ENCODE results near the gene MAPK4. TPM values are rescaled to one million over a fixed set of nuclear protein-coding genes. Genes with fewer than 3 reads are reported as not detected.

Gene MAPK4
- total and polyA plus RNA-seq, 2 of the 4 experiments (the other 2 are of a cell fraction), result not detected

DNA sequence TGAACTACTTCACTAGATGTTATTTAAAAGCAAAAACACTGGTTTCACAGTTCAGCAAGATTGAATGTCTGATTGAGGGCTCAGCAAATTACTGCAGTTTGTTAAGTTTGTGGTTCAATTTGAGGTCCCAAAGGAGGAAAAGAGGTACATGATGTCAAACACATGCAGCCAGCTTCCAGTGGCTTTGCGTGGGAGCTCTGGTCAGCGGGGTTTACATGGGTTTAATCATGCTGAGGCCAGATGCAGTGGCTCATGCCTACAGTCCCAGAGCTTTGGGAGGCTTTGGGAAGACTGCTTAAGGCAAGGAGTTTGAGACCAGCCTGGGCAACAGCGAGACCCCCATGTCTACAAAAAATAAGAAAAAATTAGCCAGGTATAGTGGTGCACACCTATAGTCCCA lies 111.5 kb downstream of the MAPK4 start:
- Histone ChIP-seq H3K4me1 (ENCODE audit: control insufficient read depth, insufficient read depth, low read length) (no peaks in the 10 kb centered on the region), H3K23ac (ENCODE audit: low read depth, low read length) (no peak overlapping the region), H3K36me3 (ENCODE audit: control insufficient read depth, insufficient read depth, low read length) (no peaks in the 10 kb centered on the region), H2BK120ac (ENCODE audit: low read depth, low read length) (no peak overlapping the region), H3K9me1 (ENCODE audit: insufficient read depth, low read length) (no peaks in the 10 kb centered on the region), H3K14ac (replicated peaks; ENCODE audit: low read depth, low read length) (no peak overlapping the region), H3K4ac (ENCODE audit: low read depth, low read length) (no peak overlapping the region), H4K8ac (ENCODE audit: low read depth in 2 of 2, low read length in 2 of 2) (no peak overlapping the region), H3K9ac (ENCODE audit: low read depth, low read length) (no peak overlapping the region), H2BK20ac (ENCODE audit: low read depth, low read length) (no peak overlapping the region), H2AK5ac (ENCODE audit: low read depth, low read length) (no peak overlapping the region), H3K27ac (ENCODE audit: insufficient read depth, low read length) (no peak overlapping the region), H2AK9ac (replicated peaks; ENCODE audit: low read depth, low read length, poor library complexity) (no peak overlapping the region), H4K20me1 (ENCODE audit: insufficient read depth, low read length) (no peaks in the 10 kb centered on the region), H3K9me3 (ENCODE audit: control insufficient read depth, insufficient read depth, low read length) (no peaks in the 10 kb centered on the region), H2BK15ac (ENCODE audit: low read depth, low read length) (no peak overlapping the region), H4K91ac (ENCODE audit: insufficient read depth, low read depth, low read length) (no peak overlapping the region), H3K4me3 (ENCODE audit: insufficient read depth, low read depth, low read length) (no peak overlapping the region), H3K4me2 (ENCODE audit: low read depth, low read length) (no peak overlapping the region), H3K79me1 (ENCODE audit: low read depth in 1 of 2, low read length in 2 of 2) (no peaks in the 10 kb centered on the region), H3K18ac (ENCODE audit: low read depth, low read length) (no peak overlapping the region), H2BK5ac (ENCODE audit: low read depth, low read length, poor library complexity, severe bottlenecking) (no peak overlapping the region), H3K27me3 (ENCODE audit: control insufficient read depth, insufficient read depth, low read length) (no peaks in the 10 kb centered on the region), H4K5ac (ENCODE audit: low read depth, low read length) (no peak overlapping the region), H3K56ac (ENCODE audit: extremely low read depth, insufficient read depth, low read length) (no peak overlapping the region), H2AFZ (replicated peaks; ENCODE audit: low read length, poor library complexity) (no peak overlapping the region)
- in situ Hi-C loops (cut with MboI; ENCODE audit: low sequenced_read_pairs), result no loop called here
- intact Hi-C loops (cut with micrococcal nuclease), result no loop called here
- ATAC-seq (ENCODE audit: low read depth), result no peak
- no peak for TF ChIP-seq RAD21 (IDR thresholded peaks at IDR 0.05; ENCODE audit: low read length)
- TF ChIP-seq, protein P1, sequence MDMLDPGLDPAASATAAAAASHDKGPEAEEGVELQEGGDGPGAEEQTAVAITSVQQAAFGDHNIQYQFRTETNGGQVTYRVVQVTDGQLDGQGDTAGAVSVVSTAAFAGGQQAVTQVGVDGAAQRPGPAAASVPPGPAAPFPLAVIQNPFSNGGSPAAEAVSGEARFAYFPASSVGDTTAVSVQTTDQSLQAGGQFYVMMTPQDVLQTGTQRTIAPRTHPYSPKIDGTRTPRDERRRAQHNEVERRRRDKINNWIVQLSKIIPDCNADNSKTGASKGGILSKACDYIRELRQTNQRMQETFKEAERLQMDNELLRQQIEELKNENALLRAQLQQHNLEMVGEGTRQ (IDR thresholded peaks at IDR 0.05; ENCODE audit: low read depth, low read length), result no peak
- TF ChIP-seq MAZ (IDR thresholded peaks at IDR 0.05; ENCODE audit: borderline replicate concordance, low read depth, low read length), result no peak
- TF ChIP-seq, protein P2, sequence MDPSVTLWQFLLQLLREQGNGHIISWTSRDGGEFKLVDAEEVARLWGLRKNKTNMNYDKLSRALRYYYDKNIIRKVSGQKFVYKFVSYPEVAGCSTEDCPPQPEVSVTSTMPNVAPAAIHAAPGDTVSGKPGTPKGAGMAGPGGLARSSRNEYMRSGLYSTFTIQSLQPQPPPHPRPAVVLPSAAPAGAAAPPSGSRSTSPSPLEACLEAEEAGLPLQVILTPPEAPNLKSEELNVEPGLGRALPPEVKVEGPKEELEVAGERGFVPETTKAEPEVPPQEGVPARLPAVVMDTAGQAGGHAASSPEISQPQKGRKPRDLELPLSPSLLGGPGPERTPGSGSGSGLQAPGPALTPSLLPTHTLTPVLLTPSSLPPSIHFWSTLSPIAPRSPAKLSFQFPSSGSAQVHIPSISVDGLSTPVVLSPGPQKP (IDR thresholded peaks at IDR 0.05; ENCODE audit: borderline replicate concordance, low read depth, low read length), result no peak
- no peak for TF ChIP-seq SMC3 (IDR thresholded peaks at IDR 0.05; ENCODE audit: low read depth, low read length)
- no peak for TF ChIP-seq NFE2L2 (IDR thresholded peaks at IDR 0.05; ENCODE audit: low read depth, low read length)
- no peak for TF ChIP-seq POLR2A (IDR thresholded peaks at IDR 0.05; ENCODE audit: low read depth, low read length)
- BruUV-seq (replicated peaks), result no TSS peak
- CTCF ChIA-PET, result no interaction called here
- WGBS, 2 experiments (ENCODE audit: extremely low coverage in 2 of 2, insufficient read length in 1 of 2), result 28% methylated on average over 2 of the region's 3 CpGs; no CpG with 5 or more reads in 1 of the 2 experiments
- dilution Hi-C loops (cut with HindIII; ENCODE audit: low sequenced_read_pairs, unreplicated experiment), result no loop called here
- POLR2A ChIA-PET (ENCODE audit: unreplicated experiment), result interaction anchor here (0.6 kb wide), 1 partner anchor 27 kb away, joined by 3 read pairs; no protein-coding TSS in a partner anchor
- DNase-seq, result no peak
